NCI-H345 treated with DMSO at 0.1 percent for 48 hours (cell line): ENCODE data around the gene KEL.

Experiments used
- DNase-seq: peaks from one replicate; lab custom pipeline; 2025; ENCODE audit not compliant: unreplicated experiment; lab: John Stamatoyannopoulos, UW

KEL gene

GRCh38 chr7:142932386-142933091 is 29.6 kb downstream of the KEL start:
- no peak for DNase-seq

- no peak for DNase-seq
Observed at GRCh38 chr7:142930126-142930730, 31.9 kb downstream of the KEL start.

- no peak for DNase-seq
Observed at GRCh38 chr7:142927949-142928348, 34.2 kb downstream of the KEL start.

- no peak for DNase-seq
Observed at GRCh38 chr7:142927085-142927745, 34.9 kb downstream of the KEL start.

GRCh38 chr7:142925413-142925812 is 36.8 kb downstream of the KEL start:
- DNase-seq, result no peak

GRCh38 chr7:142923391-142923790 is 38.8 kb downstream of the KEL start:
- DNase-seq, result no peak

- DNase-seq, result no peak
Observed at GRCh38 chr7:142919656-142920055, 42.5 kb downstream of the KEL start.

- DNase-seq, result no peak
Observed at GRCh38 chr7:142918901-142919300, 43.3 kb downstream of the KEL start.

GRCh38 chr7:142917447-142917846 is 44.7 kb downstream of the KEL start:
- DNase-seq, result no peak

GRCh38 chr7:142916508-142916907 is 45.7 kb downstream of the KEL start:
- no peak for DNase-seq

GRCh38 chr7:142915315-142915714 is 46.8 kb downstream of the KEL start:
- no peak for DNase-seq

GRCh38 chr7:142914121-142914520 is 48.0 kb downstream of the KEL start:
- DNase-seq, result no peak

GRCh38 chr7:142913566-142913965 is 48.6 kb downstream of the KEL start:
- no peak for DNase-seq

- DNase-seq, result no peak
Observed at GRCh38 chr7:142913051-142913450, 49.1 kb downstream of the KEL start.

- DNase-seq, result no peak
Observed at GRCh38 chr7:142910481-142910880, 51.7 kb downstream of the KEL start.

GRCh38 chr7:142910031-142910433 is 52.1 kb downstream of the KEL start:
- DNase-seq, result no peak

- no peak for DNase-seq
Observed at GRCh38 chr7:142908921-142909890, 53.0 kb downstream of the KEL start.

GRCh38 chr7:142908290-142908689 is 53.9 kb downstream of the KEL start:
- DNase-seq, result no peak

- no peak for DNase-seq
Observed at GRCh38 chr7:142906643-142907042, 55.5 kb downstream of the KEL start.

GRCh38 chr7:142905759-142906158 is 56.4 kb downstream of the KEL start:
- DNase-seq, result no peak

GRCh38 chr7:142904128-142904527 is 58.0 kb downstream of the KEL start:
- DNase-seq, result no peak
